M059J (cell line): ENCODE results near the gene HCN4. TPM values are rescaled to one million over a fixed set of nuclear protein-coding genes. Genes with fewer than 3 reads are reported as not detected.
A peak's percentile ranks its signal among the peaks of the same experiment; 100 is the strongest.

Experiments used
- DNase-seq: peaks from one replicate; pipeline ENCODE4 v3.0.0-alpha.2; 2012; ENCODE audit warnings: low read depth
- total RNA-seq: library from RNA; depleted of rRNA; stranded (reverse); fragments of >200 nt; shearing (Covaris generic); gene quantifications from 2 replicates; pipeline ENCODE4 v1.2.3, GENCODE V29; 2014; rRNA removed

HCN4 gene
- total RNA-seq = 0.17 TPM in 1 of 2 replicates, not detected in the other

DNA sequence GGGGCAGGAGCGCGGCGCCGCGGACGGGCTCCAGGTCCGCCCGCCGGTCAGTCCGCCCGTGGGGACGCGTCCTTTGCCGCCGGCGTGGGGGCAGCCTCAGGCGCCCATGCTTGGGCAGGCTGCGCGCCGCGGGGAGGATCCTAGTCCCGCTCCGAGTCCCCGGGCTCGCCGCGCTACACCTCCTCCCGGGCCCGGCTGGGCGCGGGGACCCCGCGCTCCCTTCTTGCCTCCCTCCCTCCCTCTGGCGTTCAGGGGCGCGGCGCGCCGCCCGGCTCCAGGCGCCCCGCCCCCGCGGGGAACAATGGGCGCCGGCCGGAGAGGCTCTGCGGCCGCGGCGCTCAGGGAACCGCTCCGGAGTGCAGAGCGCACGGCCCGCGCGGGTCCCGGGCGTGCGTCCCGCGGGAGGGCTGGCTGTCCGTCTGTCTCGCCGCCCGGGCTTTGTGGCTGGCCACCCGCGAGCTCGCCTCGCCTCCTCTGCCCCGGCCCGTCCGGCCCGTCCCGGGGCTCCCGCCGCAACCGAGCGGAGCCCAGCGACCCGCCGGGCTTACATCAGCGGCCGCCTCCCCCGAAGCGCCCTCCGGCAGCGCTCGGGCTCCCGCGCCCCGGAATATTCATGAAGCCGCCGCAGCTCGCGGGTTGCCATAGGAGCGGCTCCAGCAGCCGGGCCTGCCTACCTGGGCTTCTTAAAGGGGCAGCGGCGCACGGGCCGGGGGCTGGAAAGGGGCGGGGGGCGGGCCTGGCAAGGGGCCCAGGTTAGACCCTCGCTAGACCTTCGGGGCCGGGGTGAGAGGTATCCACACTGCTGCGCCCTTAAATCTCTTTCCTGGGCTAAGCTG is at the start of gene HCN4:
HCN4 (minus strand) TSS at position 658 of the 836 bp plus-strand sequence. CDS start 688 bp downstream, outside the sequence.
- no peak for DNase-seq

DNA sequence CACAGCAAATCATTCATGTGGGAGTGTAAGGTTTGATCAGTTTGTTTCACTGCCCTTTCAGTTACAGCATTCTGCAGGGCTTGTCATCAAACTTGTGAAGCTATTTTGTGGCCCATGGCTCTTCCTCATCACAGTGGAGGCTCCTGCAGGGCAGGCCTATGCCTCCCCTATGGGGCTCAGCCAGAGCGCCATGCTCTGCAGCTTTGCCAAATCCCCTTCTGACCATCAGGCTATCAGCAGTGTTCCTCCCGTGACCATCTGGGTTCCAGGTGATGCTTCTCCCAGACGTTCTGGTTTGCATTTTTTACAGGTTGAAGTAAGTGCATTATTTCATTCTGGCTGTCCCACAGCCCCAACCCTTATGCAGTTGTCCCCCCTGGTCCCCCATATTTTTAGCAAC is 46.1 kb upstream of the HCN4 start:
- DNase-seq = no peak

- peak; percentile 74 for DNase-seq
Observed at GRCh38 chr15:73403171-73403570, 34.4 kb upstream of the HCN4 start.

DNA sequence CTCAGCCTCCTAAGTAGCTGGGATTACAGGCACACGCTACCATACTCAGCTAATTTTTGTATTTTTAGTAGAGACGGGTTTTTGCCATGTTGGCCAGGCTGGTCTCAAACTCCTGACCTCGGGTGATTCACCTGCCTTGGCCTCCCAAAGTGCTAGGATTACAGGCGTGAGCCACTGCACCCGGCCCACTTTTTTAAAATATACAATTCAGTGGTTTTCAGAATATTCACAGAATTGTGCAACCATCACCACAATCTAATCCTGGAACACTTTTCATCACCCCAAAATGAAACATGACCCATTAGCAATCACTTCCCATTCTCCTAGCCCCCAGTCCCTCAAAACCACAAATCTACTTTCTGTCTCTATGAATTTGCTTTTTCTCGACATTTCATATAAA is 31.5 kb upstream of the HCN4 start:
- DNase-seq = peak; percentile 74

- no peak for DNase-seq
Observed at GRCh38 chr15:73398861-73399260, 30.1 kb upstream of the HCN4 start.

GRCh38 chr15:73397461-73397860 is 28.7 kb upstream of the HCN4 start:
- no peak for DNase-seq

GRCh38 chr15:73395671-73396070 is 26.9 kb upstream of the HCN4 start:
- DNase-seq = no peak

GRCh38 chr15:73394782-73395181 is 26.0 kb upstream of the HCN4 start:
- no peak for DNase-seq

GRCh38 chr15:73393336-73393735 is 24.6 kb upstream of the HCN4 start:
- DNase-seq = no peak

DNA sequence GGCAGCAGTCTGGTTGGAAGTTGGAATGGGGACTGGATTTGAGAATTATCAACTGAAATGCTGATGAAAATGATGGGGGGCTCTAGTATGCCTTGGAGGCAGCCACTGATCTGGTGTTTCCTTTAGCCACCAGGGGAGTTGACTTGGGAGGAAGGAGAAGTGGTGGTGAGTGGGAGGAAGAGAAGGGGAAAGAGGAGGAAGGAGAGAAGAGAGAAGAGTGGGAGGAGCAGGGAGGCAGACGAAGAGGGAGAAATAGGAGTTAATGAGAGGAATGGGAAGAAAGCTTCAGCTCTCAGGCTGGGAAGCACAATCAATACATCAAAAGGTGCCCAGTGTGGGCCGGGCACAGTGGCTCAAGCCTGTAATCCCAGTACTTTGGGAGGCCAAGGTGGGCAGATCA is 23.3 kb upstream of the HCN4 start:
- DNase-seq = no peak

DNA sequence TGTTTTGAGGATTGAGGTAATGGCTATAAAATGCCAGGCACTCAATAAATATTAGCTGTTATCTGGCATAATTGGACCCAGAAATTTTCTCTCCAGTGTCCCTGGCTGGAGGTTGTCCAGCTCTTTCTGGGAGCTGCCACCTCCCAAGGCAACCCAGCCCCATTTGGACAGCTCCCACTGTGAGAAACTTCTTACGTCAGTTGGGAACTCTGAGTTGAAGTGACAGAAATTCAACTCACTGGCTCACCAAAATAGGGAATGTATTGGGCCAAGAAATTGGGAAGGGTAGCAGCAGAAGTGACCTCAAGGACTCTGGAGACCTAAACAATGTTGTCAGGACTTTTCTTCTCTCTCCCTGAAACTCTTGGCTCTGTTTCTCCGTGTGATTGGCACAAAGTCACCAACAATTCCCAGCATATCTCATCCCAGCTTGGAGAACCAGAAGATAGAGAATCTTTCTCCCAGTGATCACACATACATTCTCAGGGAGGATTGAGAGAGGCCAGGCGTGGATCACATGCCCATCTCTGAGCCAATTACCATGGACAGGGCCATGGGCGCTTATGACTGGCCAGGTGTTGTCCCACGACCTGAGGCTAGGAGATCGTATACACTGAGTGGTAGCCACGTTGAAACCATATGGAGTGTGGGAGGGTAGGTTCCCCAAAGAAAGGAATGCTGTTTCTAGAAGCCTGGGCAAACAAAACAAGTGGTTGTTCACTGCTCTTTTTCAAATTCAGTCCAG is 22.5 kb upstream of the HCN4 start:
- DNase-seq = no peak

GRCh38 chr15:73389971-73390544 is 21.3 kb upstream of the HCN4 start:
- DNase-seq = no peak

- DNase-seq = no peak
Observed at GRCh38 chr15:73389539-73389938, 20.8 kb upstream of the HCN4 start.

DNA sequence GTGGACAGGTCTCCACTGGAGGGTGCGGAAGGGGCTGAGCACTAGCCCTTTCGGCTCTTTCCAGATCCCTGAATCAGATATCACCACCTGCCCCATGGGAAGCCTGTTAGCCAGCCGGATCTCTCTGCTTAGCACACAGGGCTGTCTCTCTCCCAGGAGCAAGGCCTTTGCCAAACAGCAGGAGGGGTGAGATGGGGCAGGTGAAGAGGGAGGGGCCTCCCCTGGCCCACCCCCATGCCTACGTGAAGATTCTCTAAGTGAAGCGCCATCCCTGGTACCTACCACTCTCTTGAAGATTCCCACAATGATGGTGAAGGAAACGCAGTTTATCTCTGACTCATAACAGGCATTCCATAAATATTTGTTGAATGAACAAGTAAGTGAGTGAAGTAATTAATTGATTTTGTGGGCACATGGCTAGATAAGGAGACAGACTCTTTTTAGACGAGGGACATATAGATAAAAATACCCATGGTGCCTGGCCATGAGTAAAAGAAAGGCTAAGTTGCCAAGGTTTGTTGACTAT is 19.6 kb upstream of the HCN4 start:
- DNase-seq = peak; percentile 92

DNA sequence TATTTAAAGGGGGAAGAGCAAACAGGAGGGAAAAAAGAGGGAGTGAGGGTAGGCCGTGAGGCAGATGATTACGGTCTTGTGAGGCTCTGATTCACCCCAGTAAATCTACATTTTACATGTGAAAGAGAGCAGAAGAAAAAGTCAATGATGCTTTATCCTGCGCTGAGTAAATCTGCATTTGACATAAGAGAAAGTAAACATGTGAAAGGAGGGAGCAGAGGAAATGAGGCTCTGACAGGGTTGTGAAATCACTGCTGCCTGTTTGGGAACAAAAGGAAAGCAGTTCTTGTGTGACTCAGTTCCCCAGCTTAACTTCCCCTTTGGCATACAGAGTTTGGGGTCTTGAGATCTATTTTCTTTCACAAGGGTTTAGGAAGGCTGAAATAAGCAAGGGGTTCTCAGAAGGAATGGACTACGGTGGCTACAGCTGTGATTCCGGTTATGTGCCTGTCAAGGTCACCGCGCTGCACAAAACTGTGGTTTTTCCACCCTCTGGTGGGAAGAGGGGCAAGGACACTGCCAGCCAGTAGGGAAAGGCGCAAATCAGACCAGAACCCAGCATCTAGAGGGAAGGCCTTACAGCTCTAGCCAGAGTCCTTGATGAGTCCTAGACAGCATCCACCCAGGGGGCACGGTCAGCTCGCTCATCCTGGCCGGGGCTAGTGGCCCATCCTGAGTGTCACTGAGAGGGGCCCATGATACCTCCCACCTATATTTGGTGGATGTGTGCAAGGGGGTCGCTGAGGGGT is 18.9 kb upstream of the HCN4 start:
- DNase-seq = peak; percentile 43

DNA sequence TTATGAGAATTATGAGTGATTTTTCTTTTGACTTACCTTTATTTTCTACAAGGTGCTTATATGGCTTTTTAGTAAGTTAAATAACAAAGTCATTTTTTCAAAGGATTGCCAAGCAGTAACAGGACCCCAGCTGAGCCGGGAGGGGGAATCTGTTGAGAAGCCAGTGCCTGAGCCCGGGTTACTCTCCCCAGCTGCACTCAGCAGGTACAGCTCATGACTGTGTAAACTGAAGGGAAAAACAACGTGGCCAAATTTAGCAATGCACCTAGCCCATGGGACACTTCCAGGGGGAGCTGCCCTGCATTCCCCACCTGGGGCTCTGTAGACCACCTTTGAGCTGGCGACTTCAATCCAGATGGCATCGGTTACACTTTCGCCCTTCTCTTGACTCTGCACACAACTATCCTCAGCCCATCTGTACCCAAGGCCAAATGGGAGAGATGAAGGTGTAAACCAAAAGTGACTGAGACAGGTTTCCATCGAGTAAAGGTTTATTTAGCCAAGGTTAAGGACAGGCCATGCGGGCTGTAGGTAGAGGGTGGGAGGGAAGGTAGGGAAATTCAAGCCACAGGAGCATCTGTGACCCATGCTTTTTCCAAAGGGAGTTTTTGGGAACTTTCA is 18.2 kb upstream of the HCN4 start:
- no peak for DNase-seq

- no peak for DNase-seq
Observed at GRCh38 chr15:73386238-73386637, 17.5 kb upstream of the HCN4 start.

- DNase-seq = no peak
Observed at GRCh38 chr15:73385205-73385604, 16.4 kb upstream of the HCN4 start.

- no peak for DNase-seq
Observed at GRCh38 chr15:73383310-73384189, 14.8 kb upstream of the HCN4 start.

- peak; percentile 38 for DNase-seq
Observed at GRCh38 chr15:73382115-73382514, 13.4 kb upstream of the HCN4 start.
